Fibroblast of skin of right quadriceps (primary cell): Measurements from ENCODE around the gene MTHFD1L.

ENCODE experiments used
- DNase-seq: peaks from one replicate; pipeline ENCODE4 v3.0.0-alpha.2; 2013

MTHFD1L gene

GRCh38 chr6:150993253-150993652 lies 127.8 kb downstream of the MTHFD1L start:
- DNase-seq, result no peak

- no peak for DNase-seq
Observed at GRCh38 chr6:150994026-150994425, 128.5 kb downstream of the MTHFD1L start.

GRCh38 chr6:150996968-150997367 lies 131.5 kb downstream of the MTHFD1L start:
- no peak for DNase-seq

- DNase-seq, result peak; percentile 69
Observed at GRCh38 chr6:150999107-150999506, 133.6 kb downstream of the MTHFD1L start.

GRCh38 chr6:150999576-150999975 lies 134.1 kb downstream of the MTHFD1L start:
- peak; percentile 41 for DNase-seq

- DNase-seq, result no peak
Observed at GRCh38 chr6:151001387-151002056, 136.0 kb downstream of the MTHFD1L start.

- no peak for DNase-seq
Observed at GRCh38 chr6:151002057-151002450, 136.6 kb downstream of the MTHFD1L start.

- peak; percentile 47 for DNase-seq
Observed at GRCh38 chr6:151002491-151002935, 137.0 kb downstream of the MTHFD1L start.

- peak; percentile 88 for DNase-seq
Observed at GRCh38 chr6:151004383-151005024, 139.0 kb downstream of the MTHFD1L start.

- no peak for DNase-seq
Observed at GRCh38 chr6:151005164-151005563, 139.7 kb downstream of the MTHFD1L start.

GRCh38 chr6:151005896-151006632 lies 140.6 kb downstream of the MTHFD1L start:
- no peak for DNase-seq

GRCh38 chr6:151007076-151007475 lies 141.6 kb downstream of the MTHFD1L start:
- DNase-seq, result no peak

GRCh38 chr6:151007922-151008321 lies 142.4 kb downstream of the MTHFD1L start:
- DNase-seq, result no peak

- DNase-seq, result no peak
Observed at GRCh38 chr6:151008425-151008824, 142.9 kb downstream of the MTHFD1L start.

- DNase-seq, result no peak
Observed at GRCh38 chr6:151009576-151009975, 144.1 kb downstream of the MTHFD1L start.

- DNase-seq, result no peak
Observed at GRCh38 chr6:151010071-151010470, 144.6 kb downstream of the MTHFD1L start.

- peak; percentile 74 for DNase-seq
Observed at GRCh38 chr6:151012321-151013294, 147.1 kb downstream of the MTHFD1L start.

GRCh38 chr6:151014404-151015100 lies 149.1 kb downstream of the MTHFD1L start:
- DNase-seq, result peak; percentile 66

GRCh38 chr6:151015101-151015700 lies 149.7 kb downstream of the MTHFD1L start:
- peak; percentile 77 for DNase-seq

GRCh38 chr6:151016107-151016506 lies 150.6 kb downstream of the MTHFD1L start:
- no peak for DNase-seq

GRCh38 chr6:151018046-151018445 lies 152.5 kb downstream of the MTHFD1L start:
- DNase-seq, result peak; percentile 76
